Suprapubic skin (tissue), 4 donors: ENCODE data around the gene KIRREL3.

Source experiments
- POLR2A ChIP-seq, 2 donors: fragments of 450-650 bp; IDR thresholded peaks; one replicate each; pipeline ENCODE4 v1.6.1; 2017; ENCODE audit warnings: antibody characterized with exemption in 2 of 2, mild to moderate bottlenecking in 2 of 2, moderate library complexity in 2 of 2
- POLR2AphosphoS5 ChIP-seq, 3 donors: sonication (generic); formaldehyde crosslinking; IDR thresholded peaks; one replicate each; pipeline ENCODE4 v1.6.1; 2017; ENCODE audit warnings: antibody characterized with exemption in 3 of 3
- TF ChIP-seq, protein P1 (sequence below), 2 donors: fragments of 200-600 bp in 1 of 2; fragments of 450-650 bp in 1 of 2; sonication (generic) in 1 of 2; IDR thresholded peaks; one replicate each; pipeline ENCODE4 v1.5.1; 2016 to 2019; ENCODE audit warnings: antibody characterized with exemption in 2 of 2, mild to moderate bottlenecking in 1 of 2, moderate library complexity in 1 of 2

DNA sequence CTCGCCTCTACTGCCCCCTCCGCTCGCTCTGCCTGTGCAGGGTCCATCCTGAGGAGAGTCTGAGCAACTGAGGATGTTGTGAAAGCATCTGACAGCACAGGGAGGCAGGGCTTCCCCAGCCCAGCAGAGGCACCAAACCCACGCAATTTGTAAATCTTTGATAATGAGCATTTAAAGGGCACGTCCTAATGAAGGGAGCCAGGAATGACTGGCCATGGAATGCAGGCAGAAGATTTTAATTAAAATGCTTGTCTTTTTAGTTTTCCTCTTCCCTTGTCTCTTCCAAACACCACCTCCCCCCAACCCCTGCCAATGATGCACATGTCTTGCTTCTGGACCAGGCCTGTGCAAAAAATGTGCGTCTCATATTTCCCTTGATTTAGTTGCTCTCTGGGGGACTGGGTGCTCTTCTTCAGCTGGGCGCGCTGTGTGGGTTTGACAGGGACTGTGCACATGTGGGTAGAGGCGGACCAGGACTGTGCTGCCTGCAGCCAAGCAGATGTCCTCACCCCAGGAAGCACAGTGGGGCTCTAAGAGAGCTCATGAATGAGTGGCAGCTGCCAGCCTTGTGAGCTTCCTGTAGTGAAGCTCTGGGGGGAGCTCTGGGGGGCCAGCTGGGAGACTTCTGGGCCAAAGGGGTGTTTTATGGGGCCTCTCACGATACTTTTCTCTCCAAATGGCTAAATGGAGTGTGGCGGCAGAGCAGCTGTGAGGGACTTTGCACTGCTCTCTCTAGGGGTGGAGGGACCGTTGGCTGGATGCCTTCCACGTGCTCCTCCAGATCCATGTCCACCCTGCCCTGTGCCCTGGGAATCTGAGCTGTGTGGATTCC is 371.6 kb downstream of the KIRREL3 start:
- TF ChIP-seq, protein P1, sequence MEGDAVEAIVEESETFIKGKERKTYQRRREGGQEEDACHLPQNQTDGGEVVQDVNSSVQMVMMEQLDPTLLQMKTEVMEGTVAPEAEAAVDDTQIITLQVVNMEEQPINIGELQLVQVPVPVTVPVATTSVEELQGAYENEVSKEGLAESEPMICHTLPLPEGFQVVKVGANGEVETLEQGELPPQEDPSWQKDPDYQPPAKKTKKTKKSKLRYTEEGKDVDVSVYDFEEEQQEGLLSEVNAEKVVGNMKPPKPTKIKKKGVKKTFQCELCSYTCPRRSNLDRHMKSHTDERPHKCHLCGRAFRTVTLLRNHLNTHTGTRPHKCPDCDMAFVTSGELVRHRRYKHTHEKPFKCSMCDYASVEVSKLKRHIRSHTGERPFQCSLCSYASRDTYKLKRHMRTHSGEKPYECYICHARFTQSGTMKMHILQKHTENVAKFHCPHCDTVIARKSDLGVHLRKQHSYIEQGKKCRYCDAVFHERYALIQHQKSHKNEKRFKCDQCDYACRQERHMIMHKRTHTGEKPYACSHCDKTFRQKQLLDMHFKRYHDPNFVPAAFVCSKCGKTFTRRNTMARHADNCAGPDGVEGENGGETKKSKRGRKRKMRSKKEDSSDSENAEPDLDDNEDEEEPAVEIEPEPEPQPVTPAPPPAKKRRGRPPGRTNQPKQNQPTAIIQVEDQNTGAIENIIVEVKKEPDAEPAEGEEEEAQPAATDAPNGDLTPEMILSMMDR (IDR thresholded peaks at IDR 0.05), result no peak
- TF ChIP-seq POLR2AphosphoS5 (IDR thresholded peaks at IDR 0.05), result no peak
- TF ChIP-seq POLR2A (IDR thresholded peaks at IDR 0.05), result no peak
